GM19372 (cell line): ENCODE data around the gene IQSEC3.

Source experiments
- ATAC-seq: cut with Tn5 transposase; IDR thresholded peaks from one replicate; pipeline ENCODE4 v1.9.1; 2021; ENCODE audit warnings: mild to moderate bottlenecking, low read depth, moderate library complexity; ENCODE audit not compliant: unreplicated experiment

IQSEC3 gene

GRCh38 chr12:159156-159782 is 92.7 kb downstream of the IQSEC3 start:
- ATAC-seq: no peak

GRCh38 chr12:160858-161257 is 94.3 kb downstream of the IQSEC3 start:
- ATAC-seq: no peak

- no peak for ATAC-seq
Observed at GRCh38 chr12:161823-162222, 95.3 kb downstream of the IQSEC3 start.

- ATAC-seq: no peak
Observed at GRCh38 chr12:162467-163307, 96.1 kb downstream of the IQSEC3 start.

GRCh38 chr12:163406-163986 is 96.9 kb downstream of the IQSEC3 start:
- ATAC-seq: no peak

GRCh38 chr12:164207-164606 is 97.6 kb downstream of the IQSEC3 start:
- ATAC-seq: no peak

DNA sequence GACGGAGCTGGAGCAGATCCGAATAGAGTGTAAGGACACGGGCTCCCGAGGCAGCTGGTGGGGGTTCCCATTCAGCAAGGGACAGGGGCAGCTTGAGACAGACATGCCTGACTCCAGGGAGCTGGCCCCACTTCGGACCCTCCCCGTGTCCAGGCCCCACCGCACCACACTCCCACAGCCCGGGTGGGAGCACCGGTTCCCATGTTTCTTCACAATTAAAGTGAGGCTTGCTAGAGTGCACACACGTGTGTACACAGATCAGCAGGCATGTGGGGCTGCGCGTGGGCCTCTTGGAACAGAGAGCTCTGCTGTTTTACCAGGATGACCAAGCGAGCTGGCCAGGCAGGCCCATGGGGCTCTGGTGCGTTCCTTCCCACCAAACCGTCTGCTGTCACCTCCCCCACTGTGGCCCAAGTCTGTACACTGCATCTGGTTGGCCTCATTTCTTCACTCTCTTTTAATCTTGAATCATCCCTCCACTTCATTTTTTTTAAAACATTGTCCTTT is 99.3 kb downstream of the IQSEC3 start:
- ATAC-seq: no peak

GRCh38 chr12:166425-167075 is 100.0 kb downstream of the IQSEC3 start:
- no peak for ATAC-seq

DNA sequence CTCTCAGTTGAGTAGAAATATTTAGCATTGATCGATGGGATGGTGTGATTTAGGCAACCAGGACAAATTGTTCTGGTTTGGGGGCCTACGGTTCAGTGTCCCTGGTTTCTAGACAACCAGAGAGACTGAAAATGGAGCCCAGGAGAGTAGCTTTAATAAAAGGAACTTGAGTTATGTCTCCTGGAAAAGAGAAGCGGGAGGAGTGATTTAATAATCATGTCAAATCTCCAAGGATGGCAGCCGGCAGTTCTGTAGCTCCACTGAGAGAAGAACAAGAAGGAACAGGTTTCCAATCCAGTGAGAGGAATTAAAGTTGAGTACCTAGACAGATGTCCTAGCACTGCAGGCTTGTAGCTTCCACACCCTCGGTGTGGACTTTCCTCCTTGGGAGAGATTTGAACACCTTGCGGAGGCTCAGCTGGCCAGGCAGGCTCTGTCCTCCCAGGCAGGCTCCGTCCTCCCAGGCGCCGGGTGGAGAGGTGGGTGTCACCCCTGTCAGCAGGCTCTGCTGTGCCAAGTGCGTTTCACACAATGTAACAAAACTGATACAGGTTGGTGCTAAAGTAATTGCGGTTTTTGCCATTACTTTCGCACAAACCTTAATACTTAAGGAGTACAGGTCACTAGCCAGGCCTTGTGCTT is 101.5 kb downstream of the IQSEC3 start:
- ATAC-seq: no peak

GRCh38 chr12:168763-169525 is 102.4 kb downstream of the IQSEC3 start:
- no peak for ATAC-seq

- ATAC-seq: no peak
Observed at GRCh38 chr12:169528-170370, 103.2 kb downstream of the IQSEC3 start.

GRCh38 chr12:170371-171225 is 104.0 kb downstream of the IQSEC3 start:
- no peak for ATAC-seq

DNA sequence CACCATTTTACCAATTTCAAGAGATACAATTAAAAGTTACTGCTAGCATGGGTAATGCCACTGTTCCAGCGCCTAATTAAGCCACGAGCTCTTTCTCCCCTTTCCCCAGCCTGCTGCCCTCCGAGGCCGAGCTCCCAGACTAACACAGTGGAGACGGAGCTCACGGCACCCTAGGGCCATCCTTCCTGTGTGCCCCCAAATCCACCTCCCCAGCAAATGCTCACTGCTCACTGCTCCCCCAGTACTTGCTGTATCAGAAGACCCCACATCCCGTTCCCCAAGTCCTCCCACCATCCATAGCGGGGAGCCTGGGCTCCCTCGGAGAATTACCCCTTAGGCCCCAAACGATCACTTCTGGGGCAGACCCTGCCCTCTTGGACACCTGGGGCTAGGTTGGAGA is 104.7 kb downstream of the IQSEC3 start:
- ATAC-seq: no peak

DNA sequence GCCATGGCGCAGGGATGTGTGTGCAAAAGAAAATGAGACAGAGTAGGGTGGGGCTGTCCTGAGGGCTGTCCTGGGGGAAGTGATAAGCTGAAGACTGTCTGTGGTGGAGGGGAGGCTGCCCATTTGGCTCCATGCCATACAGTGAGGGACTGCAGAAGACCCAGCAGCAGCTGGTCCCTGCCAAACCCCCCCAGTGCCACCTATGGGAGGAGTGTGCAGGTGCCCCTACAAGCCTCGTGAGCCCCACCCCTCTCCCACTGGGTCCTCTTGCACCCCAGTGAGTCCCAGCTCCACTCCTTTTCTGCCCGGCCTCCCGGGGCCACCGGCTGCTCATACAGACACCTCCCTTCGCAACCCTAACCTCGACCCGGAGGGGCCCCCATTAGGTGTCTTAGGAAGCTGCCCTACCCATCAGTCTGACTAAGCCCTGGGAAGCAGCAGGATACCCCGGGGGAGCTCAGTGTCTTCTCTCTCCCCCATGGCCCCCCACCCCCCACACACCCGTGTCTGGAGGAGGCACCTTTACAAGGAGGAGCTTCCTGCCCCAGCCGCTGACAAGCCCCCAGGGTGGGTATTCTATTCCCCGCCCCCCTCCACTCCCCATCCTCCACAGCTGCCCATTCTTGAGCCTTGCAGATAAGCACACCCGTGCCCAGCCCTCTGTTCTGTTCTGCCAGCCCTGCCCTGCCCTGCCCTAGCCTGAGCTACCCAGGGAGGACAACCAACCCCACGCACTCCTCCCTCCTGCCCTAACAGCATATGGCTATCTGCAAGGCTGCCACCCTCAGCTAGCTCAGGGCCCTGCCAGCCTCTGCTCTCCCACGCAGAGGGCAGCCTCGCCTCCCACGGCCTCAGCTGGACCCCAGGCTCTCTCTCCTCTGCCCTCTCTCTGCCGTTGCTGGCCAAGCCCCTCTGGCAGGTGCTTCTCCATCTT is 105.4 kb downstream of the IQSEC3 start:
- no peak for ATAC-seq

- ATAC-seq: no peak
Observed at GRCh38 chr12:172732-173161, 106.2 kb downstream of the IQSEC3 start.

DNA sequence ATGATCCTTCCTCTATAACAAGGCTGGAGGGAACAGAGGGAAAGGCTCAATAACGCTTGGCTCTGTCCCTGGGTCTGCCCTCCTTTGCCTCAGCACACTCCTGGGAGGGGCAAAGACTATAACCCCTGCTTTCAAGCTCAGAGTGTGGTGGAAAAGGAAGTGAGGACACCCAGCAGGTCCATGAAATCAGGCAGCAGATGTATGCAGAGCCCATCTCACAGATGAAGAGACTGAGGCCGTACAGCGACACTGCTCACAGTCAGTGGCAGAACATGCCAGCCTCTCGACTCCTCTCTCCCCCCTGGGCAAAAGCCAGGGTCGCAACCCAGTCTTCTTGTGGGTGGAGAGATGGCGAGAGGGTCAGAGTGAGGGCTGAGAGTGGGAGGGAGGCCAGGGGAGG is 107.6 kb downstream of the IQSEC3 start:
- ATAC-seq: no peak

DNA sequence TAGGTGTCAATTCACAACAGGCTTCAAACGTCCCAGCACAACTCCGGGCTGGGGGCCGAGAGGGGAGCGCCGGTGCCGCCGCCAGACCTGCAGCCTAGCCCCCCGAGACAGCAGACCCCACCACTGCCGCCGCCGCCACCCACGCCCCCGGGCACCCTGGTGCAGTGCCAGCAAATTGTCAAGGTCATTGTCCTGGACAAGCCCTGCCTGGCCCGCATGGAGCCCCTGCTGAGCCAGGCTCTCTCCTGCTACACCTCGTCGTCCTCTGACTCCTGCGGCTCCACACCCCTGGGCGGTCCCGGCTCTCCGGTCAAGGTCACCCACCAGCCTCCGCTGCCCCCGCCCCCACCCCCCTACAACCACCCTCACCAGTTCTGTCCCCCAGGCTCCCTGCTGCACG is 108.0 kb downstream of the IQSEC3 start:
- no peak for ATAC-seq
